Measurements from ENCODE around the gene MON1B.
"Not testable (repeated sequence)": the region's sequence is repeated elsewhere in the genome, so short reads cannot be mapped to it uniquely, and the experiment has no call there.

Gene MON1B

DNA sequence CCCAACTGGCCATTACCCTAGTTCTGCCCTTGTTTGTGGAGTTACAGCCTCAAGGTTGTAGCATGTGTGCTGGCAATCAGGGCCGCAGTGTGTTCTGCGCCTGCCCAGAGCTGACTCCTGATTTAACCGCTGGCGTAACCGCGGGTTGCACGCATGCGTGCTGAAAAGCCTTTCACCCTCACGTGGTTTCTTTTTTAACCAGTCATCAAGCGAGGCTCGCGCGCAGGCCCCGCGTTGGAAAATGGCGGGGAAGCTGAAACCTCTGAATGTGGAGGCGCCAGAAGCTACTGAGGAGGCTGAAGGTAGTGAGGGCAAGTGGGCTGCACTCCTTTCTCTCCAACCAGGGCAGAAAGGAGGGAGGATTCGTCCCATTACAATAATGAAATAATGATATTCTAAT is 8.2 kb downstream of the MON1B start, which contains the start of gene SYCE1L:
SYCE1L (plus strand) TSS at position 198 of the 400 bp plus-strand sequence; CDS start at position 242, 44 bp downstream.
- no peak for DNase-seq

DNA sequence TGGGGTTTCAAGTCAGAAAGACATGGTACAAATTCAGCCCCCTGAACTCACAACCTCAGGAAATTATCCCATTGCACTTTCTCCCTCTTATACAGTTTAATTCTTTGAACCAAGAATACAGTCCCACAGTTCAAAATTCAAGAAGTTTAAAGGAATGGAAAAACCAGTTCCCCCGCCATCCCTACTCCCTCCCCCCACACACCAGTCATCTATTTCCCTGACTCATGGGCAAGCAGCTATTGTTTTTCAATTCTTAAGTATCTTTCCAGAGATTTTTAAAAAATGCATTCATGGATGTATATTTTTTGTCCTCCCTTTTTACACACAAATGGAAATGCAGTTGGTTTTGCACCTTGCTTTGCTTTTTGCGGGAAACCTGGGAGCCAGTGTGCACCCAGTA is 15.5 kb downstream of the MON1B start:
- no peak for DNase-seq

DNA sequence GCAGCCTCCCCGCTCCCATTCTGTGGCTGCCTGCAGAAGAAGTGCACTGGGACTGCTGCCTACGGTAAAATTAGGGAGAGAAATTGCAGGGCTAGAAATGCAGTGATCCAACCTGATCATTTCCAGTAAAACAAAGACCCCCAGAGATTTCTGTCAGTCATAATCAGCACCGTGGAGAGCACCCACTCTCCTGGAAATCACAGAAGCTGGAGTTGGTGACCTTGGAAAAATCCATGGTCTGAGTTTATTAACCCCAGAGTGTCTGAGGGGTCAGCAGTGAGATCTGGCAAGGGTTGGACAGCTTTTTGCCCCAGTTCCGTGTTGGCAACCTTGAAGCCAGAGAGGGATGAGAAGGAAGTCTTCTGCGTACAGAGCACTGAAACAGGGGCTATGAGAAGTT is 16.0 kb downstream of the MON1B start:
- DNase-seq: no peak

DNA sequence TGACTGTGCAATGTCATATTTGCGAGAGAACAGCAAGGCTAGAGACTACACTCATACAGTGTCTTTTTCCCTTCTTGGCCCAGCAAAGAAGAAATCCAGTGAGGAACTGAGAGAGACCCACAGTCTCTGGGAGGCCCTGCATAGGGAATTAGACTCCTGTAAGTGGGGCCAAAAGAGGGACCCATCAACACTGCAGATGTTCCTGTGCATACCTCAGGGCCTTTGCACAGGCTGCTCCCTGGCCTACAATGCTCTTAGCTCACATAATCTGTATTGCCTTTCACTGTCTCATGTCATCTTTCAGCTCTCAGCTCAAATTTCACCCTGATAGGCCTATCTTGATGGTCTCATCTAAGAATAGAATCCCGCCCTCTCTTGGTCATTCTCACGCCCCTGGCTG is 17.4 kb downstream of the MON1B start:
- DNase-seq: no peak

DNA sequence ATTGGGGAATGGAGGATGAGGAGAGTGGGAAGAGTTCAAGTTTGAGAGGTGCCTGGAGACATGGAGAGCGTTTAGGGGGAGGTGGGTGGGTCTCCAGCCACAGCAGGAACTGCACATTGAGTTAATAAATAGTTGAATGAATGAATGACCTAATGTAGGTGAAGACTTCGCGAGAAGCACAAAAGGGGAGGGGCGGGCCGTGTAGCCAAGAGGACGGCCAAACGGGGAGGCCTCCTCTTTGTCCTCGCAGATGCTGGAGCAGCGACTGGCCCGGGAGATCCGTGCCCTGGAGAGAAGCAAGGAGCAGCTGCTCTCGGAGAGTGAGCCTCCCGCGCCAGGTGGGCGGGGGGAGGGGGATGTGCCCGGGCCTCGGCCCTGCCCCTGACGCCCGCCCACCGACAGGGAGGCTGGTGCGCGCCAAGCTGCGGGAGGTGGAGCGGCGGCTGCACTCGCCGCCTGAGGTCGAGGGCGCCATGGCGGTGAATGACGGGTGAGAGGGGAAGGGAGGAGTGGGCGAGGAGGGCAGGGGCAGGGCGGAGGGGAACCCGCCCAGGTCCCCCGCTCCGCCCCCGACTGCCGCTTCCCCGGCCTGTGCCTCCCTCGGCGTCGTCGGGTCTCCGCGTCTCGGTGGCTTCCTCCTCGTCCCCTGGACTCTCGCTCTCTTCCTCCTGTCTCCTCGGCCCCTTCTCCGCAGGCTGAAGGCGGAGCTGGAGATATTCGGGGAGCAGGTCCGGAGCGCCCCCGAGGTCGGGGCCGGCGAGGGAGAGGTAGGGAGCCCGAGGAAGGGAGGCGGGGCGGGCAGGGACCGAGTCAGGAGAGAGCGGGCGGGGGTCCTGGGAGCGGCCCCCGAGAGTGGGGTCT is 21.1 kb downstream of the MON1B start:
- no peak for DNase-seq

DNA sequence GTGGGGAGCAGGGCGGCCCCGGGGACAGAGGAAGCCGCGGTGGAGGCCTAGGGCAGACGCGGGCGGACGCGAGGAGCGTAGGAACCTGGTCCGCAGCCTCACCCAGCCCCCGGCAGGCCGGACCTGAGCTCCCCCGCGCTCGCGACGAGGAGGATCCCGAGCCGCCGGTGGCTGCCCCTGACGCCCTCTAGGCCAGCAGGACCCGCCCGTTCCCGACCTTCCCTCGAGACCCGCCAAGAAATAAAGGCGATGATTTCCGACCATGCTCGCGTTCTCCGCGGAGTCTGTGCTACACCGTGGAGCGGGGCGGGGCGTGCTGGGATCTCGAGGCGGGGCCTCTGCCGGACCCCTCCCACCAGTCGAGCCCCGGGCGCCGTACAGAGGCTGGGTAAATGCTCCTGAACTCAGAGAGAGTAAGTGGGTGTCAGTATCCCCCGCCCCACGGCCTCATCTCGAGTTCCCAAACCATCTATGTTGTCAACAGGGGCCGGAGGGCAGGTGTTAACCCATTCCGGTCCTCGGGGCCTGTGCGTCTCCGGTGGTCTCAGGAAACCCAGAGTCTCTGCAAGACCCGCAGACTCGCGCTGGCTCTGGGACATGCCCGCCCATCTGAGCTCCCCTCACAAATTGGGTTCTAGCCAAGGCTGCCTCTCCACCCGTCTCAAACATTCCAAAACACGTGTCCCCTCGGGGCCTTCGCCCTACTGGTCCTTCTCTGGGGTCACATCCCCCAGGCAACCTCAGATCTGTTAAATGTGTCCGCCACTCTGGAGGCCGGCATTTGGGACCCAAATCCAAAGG is 22.0 kb downstream of the MON1B start:
- DNase-seq: no peak

- DNase-seq: peak; percentile 97
Observed at GRCh38 chr16:77213542-77214106, 22.6 kb downstream of the MON1B start.

- DNase-seq: no peak
Observed at GRCh38 chr16:77214411-77215138, 23.6 kb downstream of the MON1B start.

- no peak for DNase-seq
Observed at GRCh38 chr16:77219437-77219836, 28.4 kb downstream of the MON1B start.

DNA sequence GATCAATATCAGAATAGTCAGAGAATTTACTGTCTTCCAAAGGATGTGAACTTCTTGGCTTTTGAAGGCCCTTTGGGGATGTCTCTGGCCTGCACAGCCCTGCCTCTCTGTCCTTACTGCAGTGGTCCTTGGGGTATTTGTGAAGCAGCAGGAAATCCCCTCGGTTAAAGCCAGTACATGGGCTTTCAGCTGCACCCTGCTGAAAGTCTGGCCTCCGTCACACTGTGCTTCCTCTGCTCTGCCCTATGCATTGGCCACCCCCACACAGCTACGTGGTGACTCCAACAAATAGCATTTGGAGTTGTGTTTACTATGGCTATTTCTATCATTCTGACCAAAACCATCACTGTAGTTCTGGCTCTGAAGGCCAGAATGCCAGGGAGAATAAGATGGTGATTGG is 29.4 kb downstream of the MON1B start:
- DNase-seq: no peak

GRCh38 chr16:77221482-77221881 is 30.5 kb downstream of the MON1B start:
- no peak for DNase-seq

DNA sequence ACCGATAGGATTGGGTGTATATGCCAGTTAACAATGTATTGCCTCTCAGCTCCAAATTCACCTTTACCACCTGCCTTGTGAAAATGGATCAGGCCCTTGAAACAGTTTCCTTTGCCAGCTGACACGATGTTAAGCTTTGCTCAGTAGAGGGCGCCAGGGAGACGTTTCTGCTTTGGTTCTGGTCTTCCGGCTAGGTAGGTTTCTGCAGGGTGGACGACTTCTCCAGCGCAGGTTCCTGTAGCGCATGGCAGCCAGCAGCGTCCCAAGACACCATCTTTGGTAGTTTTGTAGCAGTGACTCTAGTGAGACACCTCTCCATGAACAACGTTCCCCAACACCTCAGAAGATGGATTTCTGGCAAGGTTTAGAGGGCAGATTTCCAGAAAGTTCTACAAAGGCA is 32.2 kb downstream of the MON1B start:
- no peak for DNase-seq

DNA sequence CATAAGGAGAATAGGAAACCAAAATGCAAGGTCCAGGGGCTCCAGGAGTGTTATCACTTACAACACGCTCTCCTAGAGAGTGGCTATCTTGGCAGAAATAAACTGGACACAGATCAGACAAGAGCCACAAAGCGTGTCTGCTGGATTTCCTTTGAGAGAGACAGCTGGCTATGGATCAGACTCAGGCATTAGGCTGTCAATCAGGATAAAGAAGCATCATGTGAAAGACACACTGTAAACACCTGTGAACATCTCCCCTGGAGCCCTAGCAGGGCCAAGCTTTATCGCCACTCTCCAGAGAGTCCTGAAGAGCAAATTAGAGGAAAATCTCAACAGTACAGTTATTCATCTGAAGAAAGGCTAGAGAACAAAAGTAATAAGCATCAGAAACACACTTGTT is 34.2 kb downstream of the MON1B start:
- DNase-seq: no peak

- no peak for DNase-seq
Observed at GRCh38 chr16:77227745-77228144, 36.8 kb downstream of the MON1B start.

DNA sequence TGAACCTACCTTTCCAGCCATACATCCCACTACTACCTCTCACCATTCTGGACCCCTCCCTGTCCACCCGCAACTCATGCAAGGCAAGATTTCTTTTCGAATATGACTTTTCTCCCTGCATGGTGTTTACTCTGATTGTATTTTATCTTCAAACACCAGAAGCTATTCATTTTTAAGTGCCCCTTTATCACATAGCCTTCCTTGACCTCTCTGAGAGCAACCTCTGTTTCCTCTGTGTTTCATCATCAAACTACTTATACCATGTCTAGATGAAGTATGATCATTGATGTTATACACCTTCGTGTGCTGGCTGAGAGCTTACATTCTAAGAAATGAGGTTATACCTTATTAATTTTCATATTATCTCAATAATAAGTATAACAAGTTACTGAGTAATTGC is 40.1 kb downstream of the MON1B start:
- no peak for DNase-seq

GRCh38 chr16:77233799-77234519 is 43.0 kb downstream of the MON1B start:
- no peak for DNase-seq

- no peak for DNase-seq
Observed at GRCh38 chr16:77234611-77235010, 43.6 kb downstream of the MON1B start.

DNA sequence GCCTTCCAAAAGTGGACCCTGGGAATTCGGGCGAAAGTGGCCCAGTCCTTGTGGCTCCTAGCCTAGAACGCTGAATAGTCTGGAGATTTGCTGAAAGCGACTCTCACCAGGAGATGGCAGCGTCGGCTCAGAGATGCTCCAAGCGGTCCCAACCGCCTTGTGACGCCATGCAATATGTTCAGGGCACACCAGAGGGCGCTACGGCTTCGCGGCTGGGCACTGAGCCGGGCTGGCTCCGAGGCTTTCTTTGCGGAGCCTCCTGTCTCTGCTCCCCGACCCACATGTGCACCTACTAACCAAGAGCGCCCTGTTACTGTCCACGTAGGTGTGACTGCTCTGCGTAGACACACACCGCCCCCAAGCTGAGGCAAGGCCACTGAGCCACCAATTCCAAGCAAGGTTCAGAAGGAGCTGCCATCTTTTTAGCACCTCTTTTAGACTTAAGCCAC is 45.1 kb downstream of the MON1B start:
- peak; percentile 75 for DNase-seq

DNA sequence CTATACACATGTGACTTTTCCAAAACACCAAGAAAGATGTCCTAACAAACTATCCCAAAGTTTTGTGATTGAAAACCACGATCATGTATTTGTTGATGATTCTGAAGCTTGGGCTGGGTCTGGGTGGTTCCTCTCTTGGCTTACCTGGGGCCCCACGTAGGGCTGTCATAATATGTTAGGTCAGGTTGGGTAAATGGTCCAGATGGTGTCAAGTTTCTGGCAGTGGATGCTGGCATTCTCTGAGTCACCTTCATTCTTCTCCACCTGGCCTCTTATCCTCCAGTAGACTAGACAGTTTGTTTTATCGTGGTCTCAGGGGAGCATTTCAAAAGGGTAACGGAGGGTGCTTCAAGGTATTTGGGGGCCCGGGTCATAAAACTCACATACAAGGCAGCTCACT is 47.6 kb downstream of the MON1B start:
- no peak for DNase-seq

DNA sequence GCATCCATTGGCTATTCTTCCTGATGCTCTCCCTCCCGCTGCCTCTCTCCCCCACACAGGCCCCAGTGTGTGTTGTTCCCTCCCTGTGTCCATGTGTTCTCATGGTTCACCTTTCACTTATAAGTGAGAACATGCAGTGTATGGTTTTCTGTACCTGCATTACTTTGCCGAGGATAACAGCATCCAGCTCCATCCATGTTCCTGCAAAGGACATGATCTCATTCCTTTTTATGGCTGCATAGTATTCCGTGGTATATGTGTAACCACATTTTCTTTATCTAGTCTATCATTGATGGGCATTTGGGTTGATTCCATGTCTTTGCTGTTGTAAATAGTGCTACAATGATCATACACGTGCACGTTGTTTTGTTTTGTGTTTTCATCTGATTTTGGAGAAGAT is 51.5 kb downstream of the MON1B start:
- DNase-seq: not testable (repeated sequence)

- DNase-seq: no peak
Observed at GRCh38 chr16:77246150-77246549, 55.2 kb downstream of the MON1B start.

DNA sequence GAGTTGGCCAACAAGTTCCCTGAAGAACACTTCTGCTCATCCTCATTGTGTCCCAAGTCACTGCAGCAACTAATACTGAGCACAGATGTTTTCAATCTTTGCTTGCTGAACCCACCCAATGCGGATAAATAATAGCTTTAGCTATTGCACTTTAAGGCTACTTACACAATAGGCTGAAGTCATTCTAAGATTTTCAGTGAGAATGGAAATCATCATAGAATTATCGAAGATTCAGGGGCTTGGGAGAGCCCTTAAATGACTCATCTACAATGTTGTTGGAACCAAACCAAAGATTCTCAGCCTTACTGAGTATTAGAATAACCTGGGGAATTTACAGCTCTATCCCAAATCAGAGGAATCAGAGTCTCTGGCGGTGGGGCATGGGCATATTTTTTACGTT is 59.4 kb downstream of the MON1B start:
- DNase-seq: no peak

Data from 8988T (cell line).